Peyer's patch (tissue), 4 donors: ENCODE data around the gene TMEM209.

ENCODE experiments used
- POLR2A ChIP-seq, 2 donors: fragments of 450-650 bp; IDR thresholded peaks; one replicate each; pipeline ENCODE4 v1.5.1; 2017; ENCODE audit warnings: antibody characterized with exemption in 2 of 2, mild to moderate bottlenecking in 2 of 2, moderate library complexity in 2 of 2
- TF ChIP-seq, protein P1 (sequence below), 6 experiments: fragments of 450-650 bp in 4 of 6; fragments of 200-600 bp in 2 of 6; sonication (generic) in 1 of 6; IDR thresholded peaks; one replicate each; pipeline ENCODE4 v1.5.1; 2017 to 2019; ENCODE audit warnings: antibody characterized with exemption in 6 of 6, mild to moderate bottlenecking in 3 of 6, moderate library complexity in 1 of 6

DNA sequence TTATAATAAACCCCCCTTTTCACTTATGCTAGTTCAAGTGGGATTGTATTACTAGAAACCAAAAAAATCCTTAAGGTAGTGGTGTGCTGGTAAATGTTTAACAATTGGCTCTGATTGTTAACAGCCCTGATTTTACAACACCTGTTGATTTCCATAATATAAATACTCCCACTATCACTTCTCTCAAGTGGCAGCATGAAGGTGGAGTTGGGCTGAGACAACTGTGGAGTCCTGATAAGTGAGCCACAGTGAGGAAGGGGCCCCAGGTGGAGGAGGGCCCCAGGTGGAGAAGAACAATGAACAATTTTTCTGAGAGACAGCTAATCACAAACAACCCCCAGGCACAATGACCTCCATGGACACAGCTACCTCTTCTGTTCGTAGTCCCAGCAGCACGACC lies 28.9 kb upstream of the TMEM209 start:
- TF ChIP-seq, protein P1, sequence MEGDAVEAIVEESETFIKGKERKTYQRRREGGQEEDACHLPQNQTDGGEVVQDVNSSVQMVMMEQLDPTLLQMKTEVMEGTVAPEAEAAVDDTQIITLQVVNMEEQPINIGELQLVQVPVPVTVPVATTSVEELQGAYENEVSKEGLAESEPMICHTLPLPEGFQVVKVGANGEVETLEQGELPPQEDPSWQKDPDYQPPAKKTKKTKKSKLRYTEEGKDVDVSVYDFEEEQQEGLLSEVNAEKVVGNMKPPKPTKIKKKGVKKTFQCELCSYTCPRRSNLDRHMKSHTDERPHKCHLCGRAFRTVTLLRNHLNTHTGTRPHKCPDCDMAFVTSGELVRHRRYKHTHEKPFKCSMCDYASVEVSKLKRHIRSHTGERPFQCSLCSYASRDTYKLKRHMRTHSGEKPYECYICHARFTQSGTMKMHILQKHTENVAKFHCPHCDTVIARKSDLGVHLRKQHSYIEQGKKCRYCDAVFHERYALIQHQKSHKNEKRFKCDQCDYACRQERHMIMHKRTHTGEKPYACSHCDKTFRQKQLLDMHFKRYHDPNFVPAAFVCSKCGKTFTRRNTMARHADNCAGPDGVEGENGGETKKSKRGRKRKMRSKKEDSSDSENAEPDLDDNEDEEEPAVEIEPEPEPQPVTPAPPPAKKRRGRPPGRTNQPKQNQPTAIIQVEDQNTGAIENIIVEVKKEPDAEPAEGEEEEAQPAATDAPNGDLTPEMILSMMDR (IDR thresholded peaks at IDR 0.05), result no peak
- no peak for TF ChIP-seq POLR2A (IDR thresholded peaks at IDR 0.05)
